H1 (cell line): ENCODE results near the gene PTPRG. TPM values are rescaled to one million over a fixed set of nuclear protein-coding genes. Genes with fewer than 3 reads are reported as not detected.

Experiments used
- CTCF ChIA-PET: fragments of 300-600 bp; sonication (Branson Sonifier 250); formaldehyde crosslinking; loops from one replicate; lab custom pipeline; 2021; ENCODE audit not compliant: partially characterized antibody; lab: Charles Lee
- POLR2A ChIA-PET: fragments of 300-600 bp; sonication (Branson Sonifier 250); formaldehyde crosslinking; loops from one replicate; lab custom pipeline; 2021; ENCODE audit warnings: inconsistent platforms; ENCODE audit not compliant: partially characterized antibody; lab: Charles Lee
- DNase-seq, 2 experiments: peaks; one replicate each; pipeline versions ENCODE4 v3.0.0 to v3.0.0-alpha.2; 2010 to 2022; ENCODE audit warnings: low spot score in 2 of 2, low read depth in 1 of 2, mixed read lengths in 1 of 2
- FAIRE-seq: peaks from 2 replicates; lab custom pipeline; 2011; peaks lifted over from hg19 to GRCh38; lab: Jason Lieb, UNC
- H2AFZ ChIP-seq: 2 replicates; pipeline ENCODE4 v1.8.1; 2012; ENCODE audit warnings: low read length, inconsistent platforms
- H2AK5ac ChIP-seq: 2 replicates; pipeline ENCODE4 v1.6.1; 2013; ENCODE audit warnings: low read depth, low read length
- H2BK120ac ChIP-seq: replicated peaks from 2 replicates; pipeline ENCODE3; 2013; ENCODE audit warnings: low read depth, low read length, inconsistent platforms
- H2BK12ac ChIP-seq: 2 replicates; pipeline ENCODE4 v1.6.1; 2013; ENCODE audit warnings: low read depth, low read length
- H2BK15ac ChIP-seq: 2 replicates; pipeline ENCODE4 v1.6.1; 2013; ENCODE audit warnings: low read length
- H2BK20ac ChIP-seq: 2 replicates; pipeline ENCODE4 v1.6.1; 2013; ENCODE audit warnings: low read length
- H2BK5ac ChIP-seq: 2 replicates; pipeline ENCODE4 v1.6.1; 2013; ENCODE audit warnings: low read depth, low read length
- H3K14ac ChIP-seq: 2 replicates; pipeline ENCODE4 v1.6.1; 2013; ENCODE audit warnings: inconsistent platforms; ENCODE audit not compliant: insufficient read length
- H3K18ac ChIP-seq: 2 replicates; pipeline ENCODE4 v1.6.1; 2013; ENCODE audit warnings: low read length; ENCODE audit errors: extremely low read depth
- H3K23ac ChIP-seq: 2 replicates; pipeline ENCODE4 v1.6.1; 2013; ENCODE audit warnings: inconsistent platforms; ENCODE audit not compliant: insufficient read length
- H3K23me2 ChIP-seq: 2 replicates; pipeline ENCODE4 v1.6.1; 2013; ENCODE audit warnings: low read depth, low read length
- H3K27ac ChIP-seq: 2 replicates; pipeline ENCODE4 v1.6.1; 2011; ENCODE audit warnings: low read depth, low read length, inconsistent platforms
- H3K27me3 ChIP-seq, 4 experiments: replicated peaks in 1 of 4; 1 replicate in 1 of 4; 2 replicates in 3 of 4; pipeline versions ENCODE4 v1.6.1 to v1.8.1; 2011 to 2013; ENCODE audit warnings: low read length in 3 of 4, mild to moderate bottlenecking in 3 of 4, inconsistent platforms in 2 of 4, mixed read lengths in 2 of 4, moderate library complexity in 1 of 4; ENCODE audit not compliant: control insufficient read depth in 3 of 4, insufficient read depth in 3 of 4; ENCODE audit errors: extremely low read depth in 1 of 4
- H3K36me3 ChIP-seq, 4 experiments: 2 replicates each; pipeline versions ENCODE4 v1.6.1 to v1.8.1; 2011 to 2013; ENCODE audit warnings: mild to moderate bottlenecking in 4 of 4, low read length in 3 of 4, moderate library complexity in 2 of 4, control low read depth in 1 of 4, inconsistent platforms in 1 of 4; ENCODE audit not compliant: insufficient read depth in 4 of 4, control insufficient read depth in 2 of 4
- H3K4ac ChIP-seq: replicated peaks from 2 replicates; pipeline ENCODE3; 2013; ENCODE audit warnings: low read length, low read depth, mixed read lengths, inconsistent platforms; ENCODE audit not compliant: insufficient read length
- H3K4me1 ChIP-seq, 4 experiments: replicated peaks in 1 of 4; 1 replicate in 1 of 4; 2 replicates in 3 of 4; pipeline versions ENCODE4 v1.6.1 to v1.8.1; 2011 to 2013; ENCODE audit warnings: low read length in 3 of 4, inconsistent platforms in 2 of 4, mixed read lengths in 1 of 4; ENCODE audit not compliant: insufficient read depth in 4 of 4, control insufficient read depth in 3 of 4
- H3K4me2 ChIP-seq, 2 experiments: 2 replicates each; pipeline versions ENCODE4 v1.6.1 to v1.8.1; 2011 to 2013; ENCODE audit warnings: low read depth in 2 of 2, low read length in 2 of 2, control low read depth in 1 of 2, inconsistent platforms in 1 of 2, mild to moderate bottlenecking in 1 of 2; ENCODE audit not compliant: insufficient read depth in 1 of 2
- H3K4me3 ChIP-seq, 4 experiments: fragments of 200-600, 300-600 bp in 1 of 4; sonication (generic), shearing (Covaris generic), sonication (Bioruptor Twin) in 1 of 4; 2 replicates each; pipeline versions ENCODE4 v1.5.1 to v1.8.1; 2011 to 2016; ENCODE audit warnings: low read length in 4 of 4, low read depth in 3 of 4, control low read depth in 2 of 4, inconsistent platforms in 2 of 4, mild to moderate bottlenecking in 2 of 4, mixed read lengths in 1 of 4, moderate library complexity in 1 of 4; ENCODE audit not compliant: insufficient read depth in 2 of 4; ENCODE audit errors: extremely low read depth in 1 of 4
- H3K56ac ChIP-seq: replicated peaks from 2 replicates; pipeline ENCODE3; 2013; ENCODE audit warnings: low read depth, mild to moderate bottlenecking, mixed read lengths, low read length, inconsistent platforms; ENCODE audit not compliant: insufficient read length
- H3K79me1 ChIP-seq: 2 replicates; pipeline ENCODE4 v1.6.1; 2013; ENCODE audit warnings: low read depth, low read length, control low read depth
- H3K79me2 ChIP-seq, 2 experiments: 2 replicates each; pipeline versions ENCODE4 v1.6.1 to v1.8.1; 2012 to 2013; ENCODE audit warnings: low read length in 2 of 2, mild to moderate bottlenecking in 2 of 2, inconsistent platforms in 1 of 2; ENCODE audit not compliant: insufficient read depth in 2 of 2, control insufficient read depth in 1 of 2
- H3K9ac ChIP-seq, 4 experiments: replicated peaks in 1 of 4; 1 replicate in 1 of 4; 2 replicates in 3 of 4; pipeline versions ENCODE4 v1.6.1 to v1.8.1; 2011 to 2013; ENCODE audit warnings: low read depth in 3 of 4, low read length in 3 of 4, control low read depth in 2 of 4, mild to moderate bottlenecking in 2 of 4, moderate library complexity in 2 of 4, inconsistent platforms in 1 of 4; ENCODE audit errors: extremely low read depth in 1 of 4
- H3K9me3 ChIP-seq, 2 experiments: 2 replicates each; pipeline versions ENCODE4 v1.6.1 to v1.8.1; 2012 to 2013; ENCODE audit warnings: mild to moderate bottlenecking in 2 of 2, moderate library complexity in 2 of 2, control low read depth in 1 of 2, inconsistent platforms in 1 of 2, low read depth in 1 of 2, low read length in 1 of 2, mixed read lengths in 1 of 2; ENCODE audit not compliant: insufficient read depth in 2 of 2
- H4K20me1 ChIP-seq, 2 experiments: replicated peaks in 1 of 2; 2 replicates each; pipeline versions ENCODE3 to v1.8.1; 2011 to 2013; ENCODE audit warnings: inconsistent platforms in 2 of 2, low read length in 2 of 2, mild to moderate bottlenecking in 1 of 2; ENCODE audit not compliant: insufficient read depth in 2 of 2, control insufficient read depth in 1 of 2
- H4K5ac ChIP-seq: 2 replicates; pipeline ENCODE4 v1.6.1; 2013; ENCODE audit warnings: low read length, low read depth, mixed read lengths, inconsistent platforms; ENCODE audit not compliant: insufficient read length
- H4K8ac ChIP-seq: 2 replicates; pipeline ENCODE4 v1.8.0; 2013; ENCODE audit warnings: mild to moderate bottlenecking, moderate library complexity, low read length, inconsistent platforms; ENCODE audit not compliant: insufficient read depth; ENCODE audit errors: extremely low read depth
- H4K91ac ChIP-seq: replicated peaks from 2 replicates; pipeline ENCODE3; 2013; ENCODE audit warnings: low read length, mixed read lengths, inconsistent platforms; ENCODE audit not compliant: insufficient read length
- FOSL1 ChIP-seq: IDR thresholded peaks from 2 replicates; pipeline ENCODE4 v1.6.1; 2011; ENCODE audit warnings: mild to moderate bottlenecking, low read depth, low read length, moderate library complexity; ENCODE audit not compliant: insufficient read depth
- SIN3A ChIP-seq, 2 experiments: IDR thresholded peaks in 1 of 2; conservative IDR thresholded peaks in 1 of 2; 2 replicates each; pipeline ENCODE4 v1.6.1; 2011 to 2012; ENCODE audit warnings: low read length in 2 of 2, improper control_type of control experiment in 1 of 2, low read depth in 1 of 2, mild to moderate bottlenecking in 1 of 2
- WGBS, 2 experiments: shearing (Covaris generic) in 1 of 2; methylation state at CpG; one replicate each; pipeline versions ENCODE4 v1.1.6 to v1.1.7; 2013 to 2015; ENCODE audit warnings: low lambda C conversion rate in 2 of 2, mixed read lengths in 2 of 2, inconsistent platforms in 1 of 2, low coverage in 1 of 2, missing lambda C conversion rate in 1 of 2; ENCODE audit not compliant: insufficient replicate concordance in 2 of 2, insufficient coverage in 1 of 2, insufficient read length in 1 of 2; ENCODE audit errors: extremely low coverage in 1 of 2, missing lambda C conversion rate in 1 of 2; 5-methylcytosine and 5-hydroxymethylcytosine counted together
- polyA plus RNA-seq, 7 experiments: library from polyadenylated mRNA; depleted of rRNA in 3 of 7; stranded (reverse) in 5 of 7; unstranded in 2 of 7; fragments of >200 nt in 5 of 7; fragments of 200-250 nt in 2 of 7; gene quantifications; 1 replicate in 5 of 7; 2 replicates in 1 of 7; 4 replicates in 1 of 7; pipeline versions ENCODE4 v1.2.1 to v1.2.3, GENCODE V29; 2011 to 2013; ENCODE audit warnings: missing spikeins in 2 of 7, mixed read lengths in 2 of 7
- total RNA-seq: library from RNA; stranded (reverse); fragmentation: NEBNext Ultra II Directional; extraction: Animal tissue kit (Norgen Biotek cat#: 25700); gene quantifications from 2 replicates; pipeline ENCODE4 v1.2.1, GENCODE V29; 2021

Gene PTPRG
- total and polyA plus RNA-seq, 2 of the 8 experiments (the other 6 are each of a cell fraction or from before 2014, with no cell fraction given): 23.3 to 96.2 TPM

DNA sequence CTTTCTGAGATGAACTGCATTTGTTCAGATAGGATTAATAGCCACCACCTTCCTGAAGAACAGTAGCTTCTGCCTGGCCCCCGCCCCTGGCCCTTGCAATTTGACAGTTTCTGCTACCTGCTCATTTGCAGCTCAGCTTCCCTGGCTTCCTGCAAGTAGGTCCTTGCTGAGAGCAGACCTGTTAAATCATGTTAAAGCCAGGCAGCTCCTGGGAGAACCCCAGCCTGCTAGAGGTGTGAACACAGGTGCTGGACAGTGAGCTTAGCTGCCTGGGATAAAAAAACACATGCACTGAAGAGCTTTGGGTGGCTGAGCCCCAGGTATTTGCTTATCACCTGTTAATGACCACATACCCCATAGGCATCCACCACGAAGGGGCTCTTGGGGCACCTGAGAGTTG, 143.4 kb downstream of the PTPRG start:
- Histone ChIP-seq H4K20me1 (peaks cover 0 to 2% of the 10 kb centered on the region in 2 experiments), H3K4ac (no peak overlapping the region), H3K23me2 (no peaks in the 10 kb centered on the region), H3K18ac (peak overlapping the region; percentile 65), H3K9ac (peak overlapping the region in 1 of 4 experiments; percentile 28; a peak in 1 of 7 replicates), H2AFZ (no peak overlapping the region), H3K56ac (no peak overlapping the region), H2BK12ac (peak overlapping the region; percentile 93), H3K23ac (no peak overlapping the region), H2AK5ac (peak overlapping the region; percentile 18; the same call in 1 of the 2 replicates), H2BK120ac (peak overlapping the region; percentile 50), H3K4me3 (peak overlapping the region in 1 of 4 experiments; percentile 15; a peak in 1 of 8 replicates), H2BK15ac (no peak overlapping the region), H3K9me3 (peaks cover 0 to 7% of the 10 kb centered on the region in 2 experiments; a peak in 1 of 4 replicates), H4K91ac (peak overlapping the region; percentile 64), H3K79me1 (peaks cover 7% of the 10 kb centered on the region), H3K14ac (no peak overlapping the region), H4K5ac (peak overlapping the region; percentile 14), H3K79me2 (peaks cover 8 to 93% of the 10 kb centered on the region in 2 experiments; a peak in 3 of 4 replicates), H4K8ac (no peak overlapping the region; the same call in 1 of the 2 replicates), H3K27ac (peak overlapping the region; percentile 57; the same call in 1 of the 2 replicates), H2BK5ac (peak overlapping the region; percentile 94; the same call in 1 of the 2 replicates), H3K4me2 (peak overlapping the region; percentile 51 to 53), H2BK20ac (peak overlapping the region; percentile 82), H3K4me1 (peaks cover 19 to 56% (median 51%) of the 10 kb centered on the region in 4 experiments), H3K27me3 (no peaks in the 10 kb centered on the region), H3K36me3 (no peaks in the 10 kb centered on the region)
- TF ChIP-seq FOSL1 (no peak), SIN3A (conservative IDR thresholded peaks at IDR 0.05 in 1 of 2, IDR thresholded peaks at IDR 0.05 in 1 of 2; ENCODE audit: low read depth in 1 of 2, low read length in 2 of 2) (0 out of 4 replicates have a peak, but pooled peaks of 1 of the 2 experiments have one; percentile 27)
- FAIRE-seq (peak; percentile 24), DNase-seq (no peak)
- WGBS, 2 experiments: 24% methylated on average over 2 of the region's 2 CpGs; no CpG with 5 or more reads in 1 of the 2 experiments
- ChIA-PET CTCF (interaction anchor here (0.5 to 1.5 kb wide), 4 partner anchors 16 to 232 kb away, joined by 3 to 4 read pairs (median 3); no protein-coding TSS in a partner anchor), POLR2A (interaction anchor here (1.0 to 4.9 kb wide), 3 partner anchors 11 to 144 kb away, joined by 5 to 22 read pairs (median 5); partner anchors contain the start of gene PTPRG)
